GF-D8 (cell line): ENCODE measurements around the gene GHDC.

Experiments used
- DNase-seq: peaks from one replicate; lab custom pipeline; 2025; lab: John Stamatoyannopoulos, UW

GHDC gene

DNA sequence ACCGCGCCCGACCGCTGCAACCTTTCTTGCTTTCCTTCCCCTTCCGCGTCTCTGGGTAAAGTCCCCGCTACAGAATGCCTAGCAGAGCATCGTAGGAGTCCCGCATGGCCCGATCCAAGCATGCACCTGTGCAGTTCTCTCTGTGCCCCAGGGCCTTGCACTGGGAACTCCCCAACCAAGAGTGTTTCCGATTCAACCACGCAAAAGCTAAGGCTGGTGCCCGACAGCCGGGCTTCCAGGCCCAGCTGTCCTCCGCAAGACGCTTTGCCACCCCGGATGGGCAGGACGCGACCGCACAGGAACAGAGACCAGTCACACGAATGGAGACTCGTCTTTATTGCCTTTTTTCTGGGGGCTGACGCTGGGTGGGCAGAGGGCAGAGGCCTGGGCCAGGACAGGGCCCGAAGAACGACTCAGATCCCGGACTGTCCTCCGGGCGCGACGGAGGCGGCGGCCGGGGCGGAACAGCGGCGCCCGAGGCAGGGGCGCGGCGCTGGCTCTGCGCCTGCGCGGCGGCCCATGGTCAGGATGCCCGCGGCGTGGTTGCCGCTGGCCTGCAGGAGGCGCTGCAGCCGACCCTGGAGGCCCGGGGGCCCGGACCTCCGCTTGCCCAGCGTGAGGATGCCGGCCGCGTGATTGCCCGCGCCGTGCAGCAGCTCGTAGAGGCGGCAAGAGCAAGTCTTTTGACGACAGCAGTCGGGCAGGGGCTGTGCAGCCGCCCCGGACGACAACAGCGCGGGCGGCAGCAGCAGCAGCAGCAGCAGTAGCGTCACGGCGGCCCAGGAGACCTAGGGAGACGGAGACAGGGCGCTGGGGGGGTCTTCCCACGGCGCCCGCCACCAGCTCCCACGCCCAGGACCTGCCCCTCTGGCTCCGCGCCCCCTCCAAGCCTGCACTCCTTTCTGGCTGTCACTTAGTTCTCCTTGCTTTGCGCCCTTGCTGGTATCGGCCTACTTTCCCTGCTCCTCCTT, 10.3 kb downstream of the GHDC start:
- peak; percentile 56 for DNase-seq

DNA sequence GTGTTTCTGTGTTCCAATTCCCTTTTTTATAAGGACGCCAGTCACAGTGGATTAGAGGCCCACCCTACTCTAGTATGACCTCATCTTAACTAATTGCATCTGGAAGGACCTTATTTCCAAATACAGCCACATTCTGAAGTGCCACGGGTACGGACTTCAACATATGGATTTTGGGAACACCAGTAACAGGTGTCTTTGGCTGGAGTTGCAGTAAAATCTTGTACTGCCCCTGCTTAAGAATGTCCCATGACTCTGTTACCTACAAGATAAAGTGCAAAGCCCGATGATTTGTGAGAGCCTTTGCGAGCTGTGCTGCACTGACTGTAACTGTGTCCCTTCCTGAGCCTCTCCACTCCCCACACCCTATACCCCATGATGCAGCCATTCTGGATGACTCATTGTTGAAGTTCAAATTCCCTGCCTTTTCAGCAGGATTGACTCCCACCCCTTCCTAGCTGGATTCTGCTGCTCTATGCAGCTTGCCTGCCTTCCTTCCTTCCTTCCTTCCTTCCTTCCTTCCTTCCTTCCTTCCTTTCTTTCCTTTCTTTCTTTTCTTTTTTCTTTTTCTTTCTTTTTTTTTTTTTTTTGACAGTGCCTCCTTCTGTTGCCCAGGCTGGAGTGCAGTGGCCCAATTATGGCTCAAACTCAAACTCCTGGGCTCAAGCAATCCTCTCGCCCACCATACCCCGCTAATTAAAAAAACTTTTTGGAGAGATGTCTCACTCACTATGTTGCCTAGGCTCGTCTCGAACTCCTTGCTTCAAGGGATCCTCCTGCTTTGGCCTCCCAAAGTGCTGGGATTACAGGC, 11.2 kb downstream of the GHDC start:
- DNase-seq = no peak

DNA sequence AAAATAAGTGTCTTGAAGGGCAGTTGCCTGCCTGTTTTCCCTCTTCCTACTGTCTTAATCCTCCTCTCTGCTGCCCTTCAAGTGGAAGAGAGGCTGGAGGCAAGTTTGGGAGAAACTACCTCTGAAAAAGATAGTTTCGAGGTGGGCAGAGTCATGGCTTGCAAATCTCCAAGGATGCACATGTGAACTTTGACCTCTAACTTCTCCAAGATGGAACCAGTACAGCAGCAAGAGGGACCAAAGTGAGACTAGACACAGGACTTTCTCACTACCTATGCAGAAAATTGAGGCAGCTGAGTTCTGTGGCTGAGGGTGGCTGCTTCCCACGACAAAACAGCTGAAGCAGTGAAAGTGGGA, 12.5 kb downstream of the GHDC start:
- DNase-seq = no peak

DNA sequence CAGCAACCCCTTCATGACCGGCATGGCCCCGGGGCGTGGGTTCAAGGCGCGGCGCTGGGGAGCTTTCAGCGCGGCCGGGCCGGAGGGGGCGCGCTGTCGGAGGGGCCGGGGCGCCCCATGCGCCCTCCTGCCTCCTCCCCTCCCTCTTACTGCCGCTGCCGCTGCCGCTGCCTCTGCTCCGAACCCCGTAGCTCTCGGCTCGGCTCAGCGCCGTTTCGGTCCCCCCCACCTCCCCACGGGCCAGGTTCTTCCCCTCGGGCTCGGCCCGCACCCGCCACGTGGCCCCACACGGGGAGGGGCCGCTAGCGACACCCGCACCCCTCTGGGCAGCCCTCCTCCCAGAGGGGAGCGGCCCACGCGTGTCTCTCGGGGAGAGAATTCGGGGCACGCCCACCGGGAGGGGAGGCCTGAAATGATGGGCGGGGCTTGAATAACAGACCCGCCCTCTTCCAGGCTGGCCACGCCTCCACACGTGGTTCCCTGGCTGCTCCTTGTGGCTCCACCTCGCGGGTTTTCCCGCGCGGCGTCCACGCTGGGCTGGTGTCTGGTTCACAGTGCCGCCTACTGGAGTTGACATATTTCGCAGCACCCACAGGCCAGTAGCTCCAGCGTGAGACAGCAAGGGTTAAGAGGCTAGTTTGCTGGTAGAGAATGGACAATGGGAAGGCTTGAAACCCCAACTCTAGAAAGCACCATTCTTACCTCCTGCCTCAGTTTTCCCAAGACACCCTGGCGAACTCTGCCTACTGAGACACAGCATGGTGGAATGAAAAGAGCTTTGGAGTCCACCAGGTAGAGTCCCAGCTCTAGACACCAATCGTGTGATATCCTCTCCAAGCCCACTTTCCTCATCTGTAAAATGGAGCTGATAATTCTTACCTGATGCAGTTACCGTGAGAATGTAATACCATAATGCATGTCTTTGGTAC, 13.1 kb downstream of the GHDC start, which contains the start of gene KCNH4:
Gene KCNH4, minus strand, starts transcription at position 221 of the 929 bp plus-strand sequence. Its CDS starts 197 bp downstream, at position 24.
- peak; percentile 54 for DNase-seq

DNA sequence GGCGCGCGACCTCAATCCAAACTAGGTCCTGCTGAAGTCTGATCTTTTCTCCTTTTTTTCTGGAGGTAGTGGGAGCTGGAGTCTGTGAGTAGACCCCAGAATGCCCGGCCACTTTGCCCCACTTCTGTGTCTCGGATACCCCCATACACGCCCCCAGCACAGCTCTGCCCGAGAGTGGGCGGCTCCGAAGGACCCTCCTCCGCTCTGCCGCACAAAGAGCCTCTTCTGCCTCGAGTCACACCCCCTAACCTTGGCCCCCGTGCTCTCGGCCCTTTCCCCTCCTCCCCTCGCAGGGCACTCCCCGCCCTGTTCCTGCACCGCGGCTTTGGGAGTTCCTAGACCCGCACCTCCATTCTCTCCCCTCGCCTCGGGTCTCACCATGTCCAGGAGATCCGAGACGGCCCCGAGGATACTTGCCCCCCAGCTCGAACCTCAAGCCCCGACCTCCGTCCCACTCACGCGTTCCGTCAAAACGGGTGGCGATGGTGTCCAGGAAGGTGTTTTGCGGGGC, 13.8 kb downstream of the GHDC start:
- DNase-seq = no peak

DNA sequence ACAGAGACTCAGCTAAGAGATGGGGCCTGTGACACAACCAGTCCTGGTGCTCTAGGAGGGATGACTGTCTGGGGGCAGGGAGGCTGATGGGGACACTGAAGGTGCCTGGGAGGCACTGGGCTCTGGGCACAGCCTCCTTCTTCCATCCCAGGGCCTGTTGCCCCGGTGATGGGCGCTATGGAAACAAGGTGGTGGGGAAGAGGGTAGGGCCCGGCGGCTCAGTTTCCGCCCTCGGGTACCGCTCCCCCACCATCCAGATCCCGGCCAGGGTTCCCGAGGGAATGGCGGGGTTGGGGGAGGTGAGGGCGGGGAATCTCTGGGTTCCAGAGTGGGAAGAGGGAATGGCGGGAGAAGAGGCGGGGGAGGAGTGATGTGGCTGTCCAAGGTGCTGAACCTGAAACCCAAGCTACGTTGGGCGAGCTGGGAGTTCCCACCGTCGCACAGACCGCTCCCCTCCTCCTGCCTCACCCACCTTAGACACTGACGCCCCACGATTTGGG, 14.3 kb downstream of the GHDC start:
- no peak for DNase-seq

DNA sequence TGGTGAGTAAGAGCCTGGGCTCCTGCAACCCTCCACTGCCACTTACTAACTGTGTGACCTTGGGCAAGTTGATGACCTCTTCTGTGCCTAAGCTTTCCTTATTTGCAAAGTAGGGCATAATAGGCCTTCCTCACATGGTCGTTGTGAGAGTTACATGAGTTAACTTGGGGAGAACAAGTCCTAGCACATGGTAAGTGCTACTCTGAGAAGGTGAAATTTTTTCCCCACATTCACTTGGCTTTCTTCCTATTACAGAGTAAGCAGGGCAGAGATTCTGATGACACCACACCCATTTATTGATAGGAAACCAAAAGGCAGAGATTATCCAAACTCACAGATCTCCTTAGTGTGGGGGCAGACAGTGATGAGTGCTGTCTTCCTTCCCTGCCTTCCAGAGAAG, 15.0 kb downstream of the GHDC start:
- no peak for DNase-seq

DNA sequence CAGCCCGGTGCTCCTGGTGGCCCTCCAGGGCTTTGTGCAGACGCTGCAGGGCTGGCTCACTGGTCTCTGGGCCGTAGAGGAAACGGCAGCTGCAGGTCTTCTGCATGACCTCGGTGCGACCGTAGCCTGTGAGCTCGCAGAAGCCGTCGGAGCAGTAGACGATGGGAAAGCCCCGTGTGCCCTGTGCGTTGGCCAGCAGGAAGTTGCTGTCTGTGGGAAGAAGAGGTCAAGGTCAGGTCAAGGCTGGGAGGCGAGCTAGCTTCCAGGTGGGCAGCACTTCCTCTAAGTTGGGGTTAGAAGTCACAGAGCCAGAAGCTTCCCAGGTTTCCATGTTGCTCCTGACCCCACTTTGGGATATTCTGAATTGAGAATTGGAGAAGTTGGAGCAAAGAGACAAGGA, 15.5 kb downstream of the GHDC start:
- no peak for DNase-seq

DNA sequence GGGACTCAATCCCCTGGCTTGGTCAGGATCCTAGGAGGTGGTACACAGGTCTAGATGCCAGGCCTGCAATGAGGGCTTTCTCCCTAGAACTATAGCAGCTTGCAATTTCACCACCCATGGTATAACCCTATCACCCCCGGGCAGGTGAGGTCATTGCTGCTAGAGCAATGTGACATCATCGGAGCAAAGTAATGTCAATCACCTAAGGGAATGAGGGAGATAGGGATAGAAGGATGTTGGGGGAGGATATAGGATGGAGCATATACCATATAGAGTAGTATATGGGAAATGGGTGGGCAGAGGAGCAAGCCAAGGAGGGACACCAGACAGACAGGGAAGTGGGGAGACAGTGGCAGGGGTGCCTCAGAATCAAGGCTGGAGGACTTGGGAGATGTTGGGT, 16.6 kb downstream of the GHDC start:
- no peak for DNase-seq

DNA sequence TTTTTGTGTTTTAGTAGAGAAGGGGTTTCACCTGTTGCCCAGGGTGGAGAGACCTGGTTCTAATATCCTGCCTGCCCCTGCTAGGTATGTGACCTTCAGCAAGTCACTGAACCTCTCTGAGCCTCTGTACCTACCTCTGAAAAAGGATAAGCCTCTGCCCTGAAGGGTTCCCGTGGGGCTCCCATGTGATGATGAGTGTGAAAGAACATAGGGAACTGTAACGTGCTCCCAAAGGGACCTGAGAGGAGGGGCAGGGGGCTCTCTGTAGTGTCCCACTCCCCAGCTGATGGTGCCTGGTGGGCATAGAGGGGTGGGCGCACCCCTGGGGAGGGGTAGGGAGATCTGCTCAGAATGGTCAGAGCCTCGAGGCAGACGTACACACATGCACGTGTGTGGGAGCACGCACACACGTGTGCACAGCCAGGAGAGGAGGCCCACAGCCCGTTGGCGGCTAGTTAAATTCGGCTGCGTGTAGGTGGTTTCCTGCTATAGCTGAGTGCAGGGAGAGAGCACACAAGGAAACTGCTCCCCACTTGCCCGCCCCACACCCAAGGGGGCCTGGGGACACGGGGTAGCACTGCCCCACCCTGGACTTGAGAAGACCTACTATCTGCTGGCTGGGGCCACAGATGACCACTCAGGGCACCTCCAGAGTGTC, 20.0 kb downstream of the GHDC start:
- no peak for DNase-seq

DNA sequence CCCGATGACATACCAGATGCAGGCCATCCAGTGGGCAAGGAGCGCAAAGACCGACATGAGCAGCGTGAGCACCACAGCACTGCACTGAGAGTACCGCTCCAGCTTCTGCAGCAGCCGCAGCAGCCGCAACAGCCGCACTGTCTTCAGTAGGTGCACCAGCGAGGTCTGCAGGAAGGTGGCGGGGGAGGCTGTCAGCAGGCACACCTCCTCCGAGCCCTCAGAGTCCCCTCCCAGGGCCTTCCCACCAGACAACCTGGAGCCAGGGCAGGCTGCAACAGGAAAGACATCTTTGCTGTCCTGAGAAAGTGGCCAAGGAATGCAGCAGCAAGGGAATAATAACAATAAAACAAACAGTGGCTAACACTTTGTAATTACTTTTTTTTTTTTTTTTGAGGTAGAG, 22.5 kb downstream of the GHDC start:
- DNase-seq = no peak

DNA sequence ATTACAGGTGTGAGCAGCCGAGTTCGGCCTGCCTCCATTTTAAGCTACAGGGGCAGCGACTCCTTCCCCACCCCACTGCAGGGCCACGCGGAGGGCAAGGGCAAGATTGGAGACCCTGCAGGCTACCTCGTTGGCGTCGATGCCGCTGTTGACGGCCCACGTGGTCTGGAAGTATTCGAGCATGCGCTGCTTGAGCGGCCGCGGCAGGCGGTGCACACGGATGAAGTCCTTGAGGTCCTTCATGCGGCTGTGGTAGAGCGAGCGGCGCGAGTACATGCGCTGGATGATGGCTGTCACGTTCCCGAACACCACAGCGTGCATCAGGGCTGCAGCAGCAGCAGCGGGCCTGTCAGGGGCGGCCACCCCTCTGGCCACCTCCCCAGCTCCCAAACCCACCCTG, 24.9 kb downstream of the GHDC start:
- no peak for DNase-seq

DNA sequence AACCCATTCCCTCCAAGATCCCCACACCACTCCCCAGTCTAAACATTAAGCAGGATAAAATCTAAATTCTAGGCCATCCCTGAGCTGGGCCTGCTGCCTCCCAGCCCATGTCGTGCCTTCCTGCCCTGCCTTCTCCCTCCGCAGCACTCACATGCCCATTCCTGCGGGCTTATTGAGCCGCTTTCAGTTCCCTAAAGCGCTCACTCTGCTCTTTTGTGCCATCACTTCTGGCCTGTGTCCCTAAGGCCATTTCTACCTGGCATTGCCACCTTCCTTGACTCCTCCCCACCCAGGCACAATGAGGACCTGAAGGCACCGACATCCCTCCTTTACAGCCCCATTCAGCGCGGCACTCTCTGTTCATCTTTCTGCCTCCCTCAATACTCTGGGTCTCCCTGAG, 26.5 kb downstream of the GHDC start:
- DNase-seq = no peak

DNA sequence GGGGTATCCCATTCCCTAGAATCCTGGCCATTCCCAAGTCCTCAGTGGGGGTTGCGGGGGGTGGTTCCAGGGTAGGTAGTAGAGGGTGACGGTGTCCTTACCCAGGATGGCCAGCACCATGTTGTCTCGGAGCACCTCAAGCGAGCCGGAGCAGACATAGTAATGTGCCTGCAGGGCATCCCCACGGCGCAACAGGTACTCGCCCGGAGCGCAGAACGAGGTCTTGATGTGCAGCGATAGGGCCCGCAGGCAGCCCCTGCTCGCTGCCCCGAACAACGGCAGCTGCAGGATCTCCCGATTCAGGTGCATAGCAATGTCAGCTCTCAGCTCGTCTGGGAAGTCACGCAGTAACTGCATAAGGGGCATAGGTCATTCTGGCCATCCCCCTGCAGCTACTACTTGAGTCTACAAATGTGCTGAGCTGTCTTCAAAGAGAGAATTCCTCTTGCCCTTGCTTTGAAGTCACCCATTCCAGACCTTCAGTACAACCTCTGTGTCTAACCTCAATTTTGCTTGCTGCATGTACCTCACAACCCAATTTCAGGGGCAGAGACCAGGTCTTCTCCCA, 28.0 kb downstream of the GHDC start:
- no peak for DNase-seq

DNA sequence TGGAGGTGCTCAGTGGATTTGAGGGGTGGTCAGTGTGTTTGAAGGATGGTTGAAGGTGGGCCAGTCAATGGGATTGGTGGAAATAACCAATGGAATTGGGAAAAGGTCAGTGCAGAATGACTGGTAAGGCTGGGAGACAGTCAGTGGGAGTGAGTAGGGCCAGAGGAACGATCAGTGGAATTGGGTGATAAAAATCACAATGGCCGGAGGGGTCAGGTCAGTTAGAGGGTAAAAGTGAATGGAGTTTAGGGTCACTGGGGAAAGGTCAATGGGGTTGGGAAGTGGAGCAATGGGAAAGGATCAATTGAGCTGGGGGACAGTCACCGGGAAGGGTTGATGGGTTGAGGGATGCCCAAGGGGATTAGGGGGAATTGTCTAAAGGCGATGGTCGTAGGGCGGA, 28.5 kb downstream of the GHDC start:
- DNase-seq = no peak

DNA sequence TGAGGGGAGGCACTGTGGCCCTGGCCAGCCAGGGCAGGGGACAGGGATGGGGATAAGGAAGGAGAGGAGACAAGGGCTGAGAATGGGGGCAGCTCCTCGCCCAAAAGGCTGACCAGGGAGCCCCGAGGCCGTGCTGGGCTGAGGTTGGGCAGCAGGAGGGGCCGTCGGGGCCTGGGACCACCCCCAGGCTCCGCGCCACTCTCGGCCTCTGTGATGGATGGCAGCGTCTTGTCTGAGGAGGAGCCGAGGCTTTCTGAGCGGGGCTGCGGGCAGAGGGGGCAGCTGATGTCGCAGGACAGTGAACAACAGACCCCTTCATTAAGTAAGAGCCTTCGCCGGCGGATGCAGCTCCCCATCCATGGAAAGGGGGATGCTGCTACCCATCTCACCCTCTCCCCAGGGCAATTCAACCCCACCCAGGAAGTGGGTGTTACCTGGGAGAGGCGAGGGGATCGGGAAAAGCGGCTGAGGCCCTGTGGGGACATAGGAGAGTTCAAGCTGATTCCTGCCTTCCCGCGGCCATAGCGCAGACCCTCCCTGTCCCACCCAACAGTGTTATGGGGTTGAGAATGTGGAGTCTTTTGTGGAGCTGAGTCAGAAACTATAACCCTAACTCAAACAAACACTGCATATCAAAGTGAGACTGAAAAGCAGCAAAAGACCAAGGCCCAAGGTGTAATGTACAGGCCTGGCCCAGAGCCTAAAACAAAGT, 30.4 kb downstream of the GHDC start:
- no peak for DNase-seq

DNA sequence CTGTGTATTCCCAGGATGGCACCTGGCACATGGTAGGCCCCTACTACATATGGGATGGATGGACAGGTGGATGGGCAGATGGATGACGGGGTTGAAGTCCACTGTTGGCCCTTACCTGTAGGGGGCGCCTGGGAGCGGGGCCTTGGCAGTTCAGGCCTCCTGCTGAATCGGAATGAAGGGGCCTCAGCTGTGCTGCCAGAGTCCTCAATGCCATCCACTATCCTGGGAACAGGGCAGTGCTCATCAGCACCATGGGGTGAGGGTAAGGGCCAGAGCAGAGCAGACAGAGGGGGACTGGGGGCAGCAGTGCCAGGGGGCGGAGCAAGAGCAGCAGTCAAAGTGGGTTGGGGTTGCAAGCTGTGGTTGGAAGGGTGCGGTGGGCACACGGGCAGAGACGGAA, 31.2 kb downstream of the GHDC start:
- no peak for DNase-seq

DNA sequence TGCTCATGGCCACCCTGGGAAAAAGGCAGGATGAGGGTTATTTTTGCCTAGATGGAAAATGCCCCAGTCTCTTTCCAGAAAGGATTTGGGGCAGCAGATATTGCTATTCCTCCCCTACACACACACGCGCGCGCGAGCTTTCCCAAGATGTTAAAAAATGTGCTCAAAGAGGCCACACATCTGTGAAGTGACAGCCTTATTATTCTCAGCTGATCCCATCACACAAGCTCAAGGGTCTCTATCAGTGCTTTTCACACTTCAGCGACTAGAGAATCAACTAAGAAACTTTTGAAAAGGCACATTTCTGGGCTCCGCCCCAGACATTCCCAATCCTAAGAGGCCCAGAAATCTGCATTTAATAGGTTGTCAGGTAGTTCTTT, 33.8 kb downstream of the GHDC start:
- DNase-seq = no peak

DNA sequence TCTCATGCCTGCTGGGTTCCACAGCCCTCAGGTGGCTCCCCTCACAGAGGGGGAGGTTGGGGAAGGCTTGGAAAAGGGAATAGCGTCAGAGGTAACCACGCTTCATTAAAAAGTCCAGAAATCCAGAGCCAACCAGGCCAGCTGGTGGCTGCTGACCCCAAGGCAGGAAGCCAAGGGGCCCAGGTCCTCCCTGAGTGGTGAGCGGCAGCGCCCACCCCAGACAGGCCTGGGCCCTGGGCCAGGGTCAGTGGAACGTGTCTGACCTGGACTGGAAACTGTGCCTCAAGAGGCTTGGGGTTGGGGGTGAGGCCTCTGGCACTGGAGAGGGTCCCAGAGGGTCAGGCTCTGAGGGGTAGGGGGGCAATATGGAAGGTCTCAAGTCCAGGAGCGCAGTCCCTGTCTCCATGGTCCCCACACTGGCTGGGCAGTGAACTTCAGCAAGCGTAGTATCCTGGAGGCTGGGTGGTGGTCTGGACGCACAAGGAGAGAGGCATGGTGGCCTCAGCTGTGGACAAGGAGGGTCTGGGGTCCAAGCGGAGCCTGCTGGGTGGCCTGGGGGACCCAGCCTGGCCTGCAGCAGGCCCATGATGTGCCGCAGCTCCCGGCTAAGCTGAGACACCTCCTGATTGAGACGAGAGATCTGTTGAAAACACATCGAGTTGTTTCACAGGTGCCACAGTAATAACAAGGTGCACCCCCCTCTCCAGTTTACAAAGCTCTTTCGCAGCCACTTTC, 34.3 kb downstream of the GHDC start:
- no peak for DNase-seq
